DND-41 (cell line): ENCODE results near the gene SLFNL1.

Source experiments
- ATAC-seq: fragments of 200-7000 bp; cut with Tn5 transposase; 3 replicates; pipeline ENCODE4 v1.9.1; 2021; ENCODE audit warnings: low read depth; ENCODE audit not compliant: insufficient read depth
- DNase-seq: peaks from one replicate; pipeline ENCODE4 v3.0.0-alpha.2; 2020
- H2AFZ ChIP-seq: 2 replicates; pipeline ENCODE4 v1.6.0; 2012; ENCODE audit warnings: low read depth, low read length
- H3K27ac ChIP-seq: 2 replicates; pipeline ENCODE4 v1.5.1; 2012; ENCODE audit warnings: low read length, inconsistent platforms
- H3K27me3 ChIP-seq: fragments of 200-600 bp; sonication (generic); 2 replicates; pipeline ENCODE4 v1.6.0; 2012; ENCODE audit warnings: low read length, mild to moderate bottlenecking, inconsistent platforms; ENCODE audit not compliant: insufficient read depth, poor library complexity
- H3K36me3 ChIP-seq: 2 replicates; pipeline ENCODE4 v1.5.1; 2012; ENCODE audit warnings: low read length, inconsistent platforms; ENCODE audit not compliant: insufficient read depth
- H3K4me1 ChIP-seq: 2 replicates; pipeline ENCODE4 v1.5.1; 2012; ENCODE audit warnings: mild to moderate bottlenecking, low read length; ENCODE audit not compliant: insufficient read depth
- H3K4me2 ChIP-seq: 2 replicates; pipeline ENCODE4 v1.6.0; 2012; ENCODE audit warnings: mild to moderate bottlenecking, moderate library complexity, low read length, inconsistent platforms; ENCODE audit not compliant: insufficient read depth
- H3K4me3 ChIP-seq, 2 experiments: fragments of 200-600 bp in 1 of 2; shearing (Covaris generic) in 1 of 2; 2 replicates each; pipeline ENCODE4 v1.5.1; 2012 to 2016; ENCODE audit warnings: inconsistent platforms in 2 of 2, low read length in 2 of 2, mild to moderate bottlenecking in 2 of 2, low read depth in 1 of 2, moderate library complexity in 1 of 2
- H3K79me2 ChIP-seq: 2 replicates; pipeline ENCODE4 v1.6.0; 2012; ENCODE audit warnings: low read length, inconsistent platforms; ENCODE audit not compliant: insufficient read depth
- H3K9ac ChIP-seq: 2 replicates; pipeline ENCODE4 v1.6.0; 2012; ENCODE audit warnings: low read depth, mild to moderate bottlenecking, inconsistent platforms, low read length, moderate library complexity
- H3K9me3 ChIP-seq: 2 replicates; pipeline ENCODE4 v1.5.1; 2012; ENCODE audit warnings: low read length, moderate library complexity, mild to moderate bottlenecking, inconsistent platforms; ENCODE audit not compliant: insufficient read depth, severe bottlenecking
- H4K20me1 ChIP-seq: 2 replicates; pipeline ENCODE4 v1.6.0; 2012; ENCODE audit warnings: low read length; ENCODE audit not compliant: insufficient read depth
- CTCF ChIP-seq: IDR thresholded peaks from 2 replicates; pipeline ENCODE4 v1.5.1; 2012; ENCODE audit warnings: borderline replicate concordance, low read length, moderate library complexity, mild to moderate bottlenecking; ENCODE audit not compliant: poor library complexity, severe bottlenecking; ENCODE audit errors: extremely low read depth
- EZH2 ChIP-seq: IDR thresholded peaks from 3 replicates; pipeline ENCODE4 v1.6.1; 2012; ENCODE audit warnings: borderline replicate concordance, low read depth, mild to moderate bottlenecking, moderate library complexity, low read length, inconsistent platforms; ENCODE audit not compliant: severe bottlenecking

The SLFNL1 gene

DNA sequence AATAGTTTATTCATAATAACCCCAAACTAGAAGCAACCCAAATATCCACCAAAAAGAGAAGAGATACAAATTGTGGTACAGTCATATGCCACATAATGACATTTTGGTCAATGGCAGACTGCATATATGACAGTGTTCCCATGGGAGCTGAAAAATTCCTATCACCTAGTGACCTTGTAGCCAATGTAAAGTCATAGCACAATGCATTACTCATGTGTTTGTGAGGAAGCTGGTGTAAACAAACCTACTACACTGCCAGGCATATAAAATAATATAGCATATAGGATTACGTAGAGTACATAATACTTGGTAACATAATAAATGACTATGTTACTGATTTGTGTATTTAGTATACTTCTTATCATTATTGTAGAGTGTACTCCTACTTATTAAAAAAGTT is 29.5 kb upstream of the SLFNL1 start:
- TF ChIP-seq CTCF (no peak), EZH2 (no peak)
- Histone ChIP-seq H3K4me3 (no peak overlapping the region), H3K27me3 (no peaks in the 10 kb centered on the region), H3K27ac (no peak overlapping the region), H3K9me3 (no peaks in the 10 kb centered on the region), H3K79me2 (no peaks in the 10 kb centered on the region), H3K36me3 (peaks cover 62% of the 10 kb centered on the region), H4K20me1 (no peaks in the 10 kb centered on the region), H3K4me2 (no peak overlapping the region), H3K4me1 (no peaks in the 10 kb centered on the region), H3K9ac (no peak overlapping the region), H2AFZ (no peak overlapping the region)
- DNase-seq (no peak), ATAC-seq (no peak)

DNA sequence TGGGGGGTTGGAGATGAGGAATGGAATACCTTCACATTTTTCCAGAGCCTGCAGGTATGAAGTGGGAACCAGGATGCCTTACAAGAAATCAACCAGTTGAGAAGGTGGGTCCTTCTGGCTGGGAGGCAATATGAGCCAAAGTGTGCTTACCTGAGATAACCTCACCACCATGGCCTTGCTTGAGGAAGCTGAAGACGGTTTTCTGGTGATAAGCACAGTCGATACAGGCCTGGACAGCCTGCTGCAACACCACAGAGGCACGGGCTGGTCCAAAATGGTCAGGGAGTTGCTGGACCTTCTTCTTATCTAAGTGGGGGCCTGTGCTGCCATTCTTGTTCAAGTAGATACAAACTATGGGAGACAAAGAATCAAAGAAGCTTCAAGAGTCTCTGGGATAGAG is 27.0 kb upstream of the SLFNL1 start:
- H4K20me1 ChIP-seq: no peaks in the 10 kb centered on the region
- no peaks in the 10 kb centered on the region for H3K79me2 ChIP-seq
- no peaks in the 10 kb centered on the region for H3K4me1 ChIP-seq
- H3K27me3 ChIP-seq: no peaks in the 10 kb centered on the region
- DNase-seq: no peak
- no peak for TF ChIP-seq EZH2
- no peak for TF ChIP-seq CTCF
- H3K4me3 ChIP-seq: no peak overlapping the region
- H3K36me3 ChIP-seq: peaks cover 75% of the 10 kb centered on the region
- no peak for ATAC-seq
- no peaks in the 10 kb centered on the region for H3K9me3 ChIP-seq
- H3K4me2 ChIP-seq: no peak overlapping the region
- H3K9ac ChIP-seq: no peak overlapping the region
- H2AFZ ChIP-seq: no peak overlapping the region
- no peak overlapping the region for H3K27ac ChIP-seq

GRCh38 chr1:41046347-41046775 is 24.8 kb upstream of the SLFNL1 start:
- H3K4me3 ChIP-seq: no peak overlapping the region
- H4K20me1 ChIP-seq: no peaks in the 10 kb centered on the region
- H3K9ac ChIP-seq: no peak overlapping the region
- DNase-seq (no peak), ATAC-seq (no peak)
- H3K36me3 ChIP-seq: peaks cover 70% of the 10 kb centered on the region
- no peak overlapping the region for H3K4me2 ChIP-seq
- no peaks in the 10 kb centered on the region for H3K79me2 ChIP-seq
- H3K27ac ChIP-seq: no peak overlapping the region
- H3K4me1 ChIP-seq: no peaks in the 10 kb centered on the region
- no peaks in the 10 kb centered on the region for H3K27me3 ChIP-seq
- no peaks in the 10 kb centered on the region for H3K9me3 ChIP-seq
- TF ChIP-seq EZH2 (no peak), CTCF (no peak)
- no peak overlapping the region for H2AFZ ChIP-seq

- DNase-seq (no peak), ATAC-seq (no peak)
- Histone ChIP-seq H3K27ac (no peak overlapping the region), H3K79me2 (no peaks in the 10 kb centered on the region), H3K36me3 (peaks cover 71% of the 10 kb centered on the region), H4K20me1 (no peaks in the 10 kb centered on the region), H3K4me1 (no peaks in the 10 kb centered on the region), H3K4me2 (no peak overlapping the region), H2AFZ (no peak overlapping the region), H3K4me3 (no peak overlapping the region), H3K9ac (no peak overlapping the region), H3K27me3 (no peaks in the 10 kb centered on the region), H3K9me3 (no peaks in the 10 kb centered on the region)
- TF ChIP-seq EZH2 (no peak), CTCF (no peak)
These were observed 24.2 kb upstream of the SLFNL1 start for GRCh38 chr1:41045740-41046139.
